ENCODE data around the gene NUMB. TPM values are rescaled to one million over a fixed set of nuclear protein-coding genes. Genes with fewer than 3 reads are reported as not detected.
A peak's percentile ranks its signal among the peaks of the same experiment; 100 is the strongest.

Gene NUMB
- total and polyA plus RNA-seq, 4 donors = 28.3 to 48.0 (median 32.2) TPM

GRCh38 chr14:73261520-73262426 is 196.6 kb downstream of the NUMB start:
- H3K27me3 ChIP-seq (ENCODE audit: control insufficient read depth, insufficient read depth, low read length) = no peaks in the 10 kb centered on the region
- no peak overlapping the region for H3K27ac ChIP-seq (ENCODE audit: low read depth, low read length)
- no peak for DNase-seq (ENCODE audit: low read depth in 4 of 6, low spot score in 6 of 6)
- peaks cover 3% of the 10 kb centered on the region for H3K36me3 ChIP-seq (ENCODE audit: control insufficient read depth, insufficient read depth, low read length)
- WGBS (ENCODE audit: insufficient coverage) = 80% methylated on average over 15 of the region's 15 CpGs
- H3K4me3 ChIP-seq (ENCODE audit: low read depth, low read length) = no peak overlapping the region
- H3K9me3 ChIP-seq (ENCODE audit: control insufficient read depth, insufficient read depth, low read length) = no peaks in the 10 kb centered on the region
- H3K4me1 ChIP-seq (ENCODE audit: control insufficient read depth, insufficient read depth, low read length) = peaks cover 16% of the 10 kb centered on the region

GRCh38 chr14:73261075-73261474 is 197.3 kb downstream of the NUMB start:
- Histone ChIP-seq H3K27ac (ENCODE audit: low read depth, low read length) (no peak overlapping the region), H3K9me3 (ENCODE audit: control insufficient read depth, insufficient read depth, low read length) (no peaks in the 10 kb centered on the region), H3K27me3 (ENCODE audit: control insufficient read depth, insufficient read depth, low read length) (no peaks in the 10 kb centered on the region), H3K4me1 (ENCODE audit: control insufficient read depth, insufficient read depth, low read length) (peaks cover 16% of the 10 kb centered on the region), H3K4me3 (ENCODE audit: low read depth, low read length) (no peak overlapping the region), H3K36me3 (ENCODE audit: control insufficient read depth, insufficient read depth, low read length) (peaks cover 3% of the 10 kb centered on the region)
- peak in 1 of 6 donors; percentile 32 for DNase-seq (ENCODE audit: low read depth in 4 of 6, low spot score in 6 of 6)
- 32% methylated on average over 6 of the region's 6 CpGs for WGBS (ENCODE audit: insufficient coverage)

GRCh38 chr14:73260574-73260973 is 197.8 kb downstream of the NUMB start:
- H3K27me3 ChIP-seq (ENCODE audit: control insufficient read depth, insufficient read depth, low read length) = no peaks in the 10 kb centered on the region
- no peaks in the 10 kb centered on the region for H3K9me3 ChIP-seq (ENCODE audit: control insufficient read depth, insufficient read depth, low read length)
- H3K36me3 ChIP-seq (ENCODE audit: control insufficient read depth, insufficient read depth, low read length) = peaks cover 3% of the 10 kb centered on the region
- no peak overlapping the region for H3K4me3 ChIP-seq (ENCODE audit: low read depth, low read length)
- WGBS (ENCODE audit: insufficient coverage) = 67% methylated on average over 10 of the region's 11 CpGs
- no peak for DNase-seq (ENCODE audit: low read depth in 4 of 6, low spot score in 6 of 6)
- H3K4me1 ChIP-seq (ENCODE audit: control insufficient read depth, insufficient read depth, low read length) = peaks cover 16% of the 10 kb centered on the region
- H3K27ac ChIP-seq (ENCODE audit: low read depth, low read length) = no peak overlapping the region

- H3K36me3 ChIP-seq (ENCODE audit: control insufficient read depth, insufficient read depth, low read length) = peaks cover 3% of the 10 kb centered on the region
- 85% methylated on average over 9 of the region's 9 CpGs for WGBS (ENCODE audit: insufficient coverage)
These were observed 198.5 kb downstream of the NUMB start for GRCh38 chr14:73259837-73260236.

GRCh38 chr14:73258845-73259611 is 199.3 kb downstream of the NUMB start:
- DNase-seq (ENCODE audit: low read depth in 4 of 6, low spot score in 6 of 6) = no peak
- 87% methylated on average over 18 of the region's 20 CpGs for WGBS (ENCODE audit: insufficient coverage)
- no peak overlapping the region for H3K4me3 ChIP-seq (ENCODE audit: low read depth, low read length)
- H3K27ac ChIP-seq (ENCODE audit: low read depth, low read length) = no peak overlapping the region
- peaks cover 16% of the 10 kb centered on the region for H3K4me1 ChIP-seq (ENCODE audit: control insufficient read depth, insufficient read depth, low read length)
- H3K9me3 ChIP-seq (ENCODE audit: control insufficient read depth, insufficient read depth, low read length) = no peaks in the 10 kb centered on the region
- no peaks in the 10 kb centered on the region for H3K27me3 ChIP-seq (ENCODE audit: control insufficient read depth, insufficient read depth, low read length)
- H3K36me3 ChIP-seq (ENCODE audit: control insufficient read depth, insufficient read depth, low read length) = peaks cover 3% of the 10 kb centered on the region

More at GRCh38 chr14:73259837-73260236, 198.5 kb downstream of the NUMB start:
- Histone ChIP-seq H3K4me1 (ENCODE audit: control insufficient read depth, insufficient read depth, low read length) (peaks cover 16% of the 10 kb centered on the region), H3K27me3 (ENCODE audit: control insufficient read depth, insufficient read depth, low read length) (no peaks in the 10 kb centered on the region), H3K9me3 (ENCODE audit: control insufficient read depth, insufficient read depth, low read length) (no peaks in the 10 kb centered on the region), H3K4me3 (ENCODE audit: low read depth, low read length) (no peak overlapping the region), H3K27ac (ENCODE audit: low read depth, low read length) (no peak overlapping the region)
- no peak for DNase-seq (ENCODE audit: low read depth in 4 of 6, low spot score in 6 of 6)

GRCh38 chr14:73258076-73258475 is 200.3 kb downstream of the NUMB start:
- H3K36me3 ChIP-seq (ENCODE audit: control insufficient read depth, insufficient read depth, low read length) = peaks cover 3% of the 10 kb centered on the region
- DNase-seq (ENCODE audit: low read depth in 4 of 6, low spot score in 6 of 6) = no peak
- WGBS (ENCODE audit: insufficient coverage) = no CpG with 5 or more reads among the region's 4 CpGs

GRCh38 chr14:73255693-73256225 is 202.6 kb downstream of the NUMB start:
- DNase-seq (ENCODE audit: low read depth in 4 of 6, low spot score in 6 of 6) = no peak

More at GRCh38 chr14:73258076-73258475, 200.3 kb downstream of the NUMB start:
- Histone ChIP-seq H3K9me3 (ENCODE audit: control insufficient read depth, insufficient read depth, low read length) (no peaks in the 10 kb centered on the region), H3K27ac (ENCODE audit: low read depth, low read length) (no peak overlapping the region), H3K4me3 (ENCODE audit: low read depth, low read length) (no peak overlapping the region), H3K27me3 (ENCODE audit: control insufficient read depth, insufficient read depth, low read length) (no peaks in the 10 kb centered on the region), H3K4me1 (ENCODE audit: control insufficient read depth, insufficient read depth, low read length) (peaks cover 16% of the 10 kb centered on the region)

GRCh38 chr14:73255005-73255400 is 203.3 kb downstream of the NUMB start:
- 96% methylated on average over 5 of the region's 6 CpGs for WGBS (ENCODE audit: insufficient coverage)
- H3K9me3 ChIP-seq (ENCODE audit: control insufficient read depth, insufficient read depth, low read length) = no peaks in the 10 kb centered on the region
- DNase-seq (ENCODE audit: low read depth in 4 of 6, low spot score in 6 of 6) = no peak
- H3K27me3 ChIP-seq (ENCODE audit: control insufficient read depth, insufficient read depth, low read length) = no peaks in the 10 kb centered on the region
- H3K27ac ChIP-seq (ENCODE audit: low read depth, low read length) = no peak overlapping the region
- no peak overlapping the region for H3K4me3 ChIP-seq (ENCODE audit: low read depth, low read length)
- no peaks in the 10 kb centered on the region for H3K4me1 ChIP-seq (ENCODE audit: control insufficient read depth, insufficient read depth, low read length)
- H3K36me3 ChIP-seq (ENCODE audit: control insufficient read depth, insufficient read depth, low read length) = no peaks in the 10 kb centered on the region

More at GRCh38 chr14:73255693-73256225, 202.6 kb downstream of the NUMB start:
- Histone ChIP-seq H3K36me3 (ENCODE audit: control insufficient read depth, insufficient read depth, low read length) (no peaks in the 10 kb centered on the region), H3K27ac (ENCODE audit: low read depth, low read length) (no peak overlapping the region), H3K4me3 (ENCODE audit: low read depth, low read length) (no peak overlapping the region), H3K4me1 (ENCODE audit: control insufficient read depth, insufficient read depth, low read length) (peaks cover 4% of the 10 kb centered on the region), H3K27me3 (ENCODE audit: control insufficient read depth, insufficient read depth, low read length) (no peaks in the 10 kb centered on the region), H3K9me3 (ENCODE audit: control insufficient read depth, insufficient read depth, low read length) (no peaks in the 10 kb centered on the region)
- WGBS (ENCODE audit: insufficient coverage) = 93% methylated on average over 9 of the region's 9 CpGs

GRCh38 chr14:73254247-73255004 is 203.9 kb downstream of the NUMB start:
- no peaks in the 10 kb centered on the region for H3K36me3 ChIP-seq (ENCODE audit: control insufficient read depth, insufficient read depth, low read length)
- no peaks in the 10 kb centered on the region for H3K4me1 ChIP-seq (ENCODE audit: control insufficient read depth, insufficient read depth, low read length)
- no peak for DNase-seq (ENCODE audit: low read depth in 4 of 6, low spot score in 6 of 6)
- H3K9me3 ChIP-seq (ENCODE audit: control insufficient read depth, insufficient read depth, low read length) = no peaks in the 10 kb centered on the region
- no peak overlapping the region for H3K27ac ChIP-seq (ENCODE audit: low read depth, low read length)
- no peak overlapping the region for H3K4me3 ChIP-seq (ENCODE audit: low read depth, low read length)
- no peaks in the 10 kb centered on the region for H3K27me3 ChIP-seq (ENCODE audit: control insufficient read depth, insufficient read depth, low read length)
- 91% methylated on average over 26 of the region's 28 CpGs for WGBS (ENCODE audit: insufficient coverage)
